Measurements from ENCODE around the gene KIF7. TPM values are rescaled to one million over a fixed set of nuclear protein-coding genes. Genes with fewer than 3 reads are reported as not detected.

The KIF7 gene
- total RNA-seq, 3 donors from 2014 or later, result 10.1 to 14.4 (median 10.5) TPM

GRCh38 chr15:89659295-89659694 is 4.0 kb upstream of the KIF7 start:
- Histone ChIP-seq H3K4me3 (no peak overlapping the region), H3K36me3 (no peaks in the 10 kb centered on the region), H3K9me3 (no peaks in the 10 kb centered on the region), H3K27me3 (no peaks in the 10 kb centered on the region), H3K4me1 (peaks cover 0 to 11% of the 10 kb centered on the region in 2 donors), H3K27ac (no peak overlapping the region)
- TF ChIP-seq CTCF (IDR thresholded peaks at IDR 0.05) (no peak), POLR2AphosphoS5 (IDR thresholded peaks at IDR 0.05) (no peak), POLR2A (IDR thresholded peaks at IDR 0.05) (no peak)
- intact Hi-C loops (cut with DNase I; ENCODE audit: low total_unique reads), result no loop called here
- no peak for DNase-seq (ENCODE audit: low spot score in 2 of 2)

- H3K9me3 ChIP-seq, result no peaks in the 10 kb centered on the region
- no peak for TF ChIP-seq POLR2AphosphoS5 (IDR thresholded peaks at IDR 0.05)
- TF ChIP-seq POLR2A (IDR thresholded peaks at IDR 0.05), result no peak
- TF ChIP-seq CTCF (IDR thresholded peaks at IDR 0.05), result no peak
- no peak overlapping the region for H3K27ac ChIP-seq
- H3K36me3 ChIP-seq, result no peaks in the 10 kb centered on the region
- H3K27me3 ChIP-seq, result no peaks in the 10 kb centered on the region
- no peak for DNase-seq (ENCODE audit: low spot score in 2 of 2)
- intact Hi-C loops (cut with DNase I; ENCODE audit: low total_unique reads), result no loop called here
- no peak overlapping the region for H3K4me3 ChIP-seq
- H3K4me1 ChIP-seq, result peaks cover 0 to 5% of the 10 kb centered on the region in 2 donors
Observed at GRCh38 chr15:89657686-89658200, 2.5 kb upstream of the KIF7 start.

GRCh38 chr15:89656116-89656815 is 999 bp upstream of the KIF7 start:
- Histone ChIP-seq H3K4me1 (no peaks in the 10 kb centered on the region), H3K9me3 (no peaks in the 10 kb centered on the region), H3K36me3 (no peaks in the 10 kb centered on the region), H3K27me3 (no peaks in the 10 kb centered on the region), H3K4me3 (no peak overlapping the region), H3K27ac (no peak overlapping the region)
- DNase-seq (ENCODE audit: low spot score in 2 of 2), result no peak
- TF ChIP-seq POLR2A (IDR thresholded peaks at IDR 0.05), result no peak
- intact Hi-C loops (cut with DNase I; ENCODE audit: low total_unique reads), result no loop called here

GRCh38 chr15:89654301-89654761 is 936 bp downstream of the KIF7 start:
- H3K9me3 ChIP-seq, result no peaks in the 10 kb centered on the region
- no peaks in the 10 kb centered on the region for H3K27me3 ChIP-seq
- no peaks in the 10 kb centered on the region for H3K36me3 ChIP-seq
- peak overlapping the region; percentile 73 to 86 (median 77) for H3K4me3 ChIP-seq
- H3K27ac ChIP-seq, result no peak overlapping the region
- TF ChIP-seq CTCF (IDR thresholded peaks at IDR 0.05), result no peak
- intact Hi-C loops (cut with DNase I; ENCODE audit: low total_unique reads), result no loop called here
- no peaks in the 10 kb centered on the region for H3K4me1 ChIP-seq
- DNase-seq (ENCODE audit: low spot score in 2 of 2), result peak in 1 of 2 donors; percentile 45

- Histone ChIP-seq H3K27me3 (no peaks in the 10 kb centered on the region), H3K4me3 (no peak overlapping the region), H3K4me1 (no peaks in the 10 kb centered on the region), H3K36me3 (no peaks in the 10 kb centered on the region), H3K9me3 (no peaks in the 10 kb centered on the region), H3K27ac (no peak overlapping the region)
- TF ChIP-seq POLR2A (IDR thresholded peaks at IDR 0.05) (no peak), CTCF (IDR thresholded peaks at IDR 0.05) (no peak), POLR2AphosphoS5 (IDR thresholded peaks at IDR 0.05) (no peak)
- no peak for DNase-seq (ENCODE audit: low spot score in 2 of 2)
- intact Hi-C loops (cut with DNase I; ENCODE audit: low total_unique reads), result no loop called here
Observed at GRCh38 chr15:89653578-89653977, 1.7 kb downstream of the KIF7 start.

All from breast epithelium (tissue), 4 donors.